ENCODE data around the gene TLCD4. TPM values are rescaled to one million over a fixed set of nuclear protein-coding genes. Genes with fewer than 3 reads are reported as not detected.
A peak's percentile ranks its signal among the peaks of the same experiment; 100 is the strongest.

Gene TLCD4
- total and polyA plus RNA-seq, 2 of the 13 experiments (the other 11 are each of a cell fraction or from before 2014, with no cell fraction given) = 4.7 to 14.5 TPM

GRCh38 chr1:95086949-95087533 lies 30.1 kb upstream of the TLCD4 start (continued):
- 0 out of 2 replicates have a peak, but pooled peaks have one; percentile 37 for TF ChIP-seq ZMYM3 (CRISPR knock-in tag; IDR thresholded peaks at IDR 0.05)

- in situ Hi-C loops (cut with HindIII; ENCODE audit: extremely low pct_ligation_motif_present, low pct_unique_long_range_greater_than_20kb) = loop anchor here (10.0 kb wide), 1 partner anchor 146 kb away; the partner anchor contains the start of gene RWDD3
- TF ChIP-seq ZNF776 (CRISPR knock-in tag; IDR thresholded peaks at IDR 0.05) = no peak
- TF ChIP-seq FUBP1 (CRISPR knock-in tag; IDR thresholded peaks at IDR 0.05; ENCODE audit: borderline replicate concordance) = no peak
- TF ChIP-seq ZBTB4 (CRISPR knock-in tag; IDR thresholded peaks at IDR 0.05; ENCODE audit: borderline replicate concordance) = no peak
- TF ChIP-seq ZNF224 (CRISPR knock-in tag; IDR thresholded peaks at IDR 0.05) = no peak
- TF ChIP-seq PHF8 (CRISPR knock-in tag; IDR thresholded peaks at IDR 0.05) = no peak
- TF ChIP-seq KDM5A (IDR thresholded peaks at IDR 0.05; ENCODE audit: borderline replicate concordance, low read length) = no peak
- TF ChIP-seq ZNF235 (CRISPR knock-in tag; IDR thresholded peaks at IDR 0.05; ENCODE audit: borderline replicate concordance) = no peak
- no peak for TF ChIP-seq SMYD3 (CRISPR knock-in tag; IDR thresholded peaks at IDR 0.05)
- TF ChIP-seq MYPOP (CRISPR knock-in tag; IDR thresholded peaks at IDR 0.05) = no peak
- no peak for TF ChIP-seq CENPT (CRISPR knock-in tag; IDR thresholded peaks at IDR 0.05; ENCODE audit: low read depth)
- no peak for TF ChIP-seq ZNF720 (CRISPR knock-in tag; IDR thresholded peaks at IDR 0.05)
- no peak for TF ChIP-seq ZNF713 (CRISPR knock-in tag; IDR thresholded peaks at IDR 0.05)
- TF ChIP-seq MTERF4 (CRISPR knock-in tag; IDR thresholded peaks at IDR 0.05) = no peak
These were observed 28.9 kb upstream of the TLCD4 start for GRCh38 chr1:95088303-95088702.

More at GRCh38 chr1:95088303-95088702, 28.9 kb upstream of the TLCD4 start:
- POLR2A ChIA-PET = interaction anchor here (1.2 to 1.9 kb wide), 3 partner anchors 15 to 21 kb away, joined by 4 to 5 read pairs (median 5); partner anchors contain the start of gene ALG14
- Histone ChIP-seq H3K9ac (ENCODE audit: insufficient read depth, low read depth, low read length) (no peak overlapping the region), H3K27me3 (ENCODE audit: control insufficient read depth in 1 of 2, insufficient read depth in 2 of 2, low read length in 2 of 2) (no peaks in the 10 kb centered on the region), H3K27ac (ENCODE audit: extremely low read length, insufficient read depth, low read length) (no peak overlapping the region), H3K9me3 (ENCODE audit: low read length) (no peaks in the 10 kb centered on the region), H3K36me3 (replicated peaks in 1 of 2; ENCODE audit: control insufficient read depth in 1 of 2, insufficient read depth in 2 of 2, low read length in 2 of 2) (no peaks in the 10 kb centered on the region), H4K20me1 (ENCODE audit: insufficient read depth, low read length) (no peaks in the 10 kb centered on the region), H3K4me1 (ENCODE audit: insufficient read depth, low read length) (peaks cover 49% of the 10 kb centered on the region), H3K4me2 (ENCODE audit: low read depth, low read length) (no peak overlapping the region), H2AFZ (ENCODE audit: low read length) (no peak overlapping the region), H3K4me3 (replicated peaks in 1 of 3; ENCODE audit: insufficient read depth in 1 of 3, low read depth in 2 of 3, low read length in 3 of 3) (no peak overlapping the region), H3K79me2 (ENCODE audit: insufficient read depth, low read length) (no peaks in the 10 kb centered on the region)
- WGBS (ENCODE audit: low lambda C conversion rate) = 76% methylated on average over 1 of the region's 1 CpG
- BruUV-seq (replicated peaks) = no TSS peak
- intact Hi-C loops (cut with micrococcal nuclease; ENCODE audit: unreplicated experiment) = no loop called here
- CTCF ChIA-PET (ENCODE audit: low intra/inter-chr PET ratio, low total read pairs) = no interaction called here
- FAIRE-seq (no peak), ATAC-seq (no peak), DNase-seq (ENCODE audit: low spot score) (no peak)
